Fibroblast of lung (primary cell): ENCODE data around the gene PRC1.

ENCODE experiments used
- EZH2 ChIP-seq: IDR thresholded peaks from 2 replicates; pipeline ENCODE4 v1.5.1; 2012; ENCODE audit warnings: low read length, control low read depth, mild to moderate bottlenecking; ENCODE audit errors: missing control alignments
- TF ChIP-seq, protein P1 (sequence below), 2 donors: IDR thresholded peaks in 1 of 2; conservative IDR thresholded peaks in 1 of 2; 1 replicate in 1 of 2; 2 replicates in 1 of 2; pipeline ENCODE4 v1.5.1; 2011 to 2012; ENCODE audit warnings: low read length in 2 of 2, control low read depth in 1 of 2, inconsistent platforms in 1 of 2, low read depth in 1 of 2, mild to moderate bottlenecking in 1 of 2

- TF ChIP-seq, protein P1, sequence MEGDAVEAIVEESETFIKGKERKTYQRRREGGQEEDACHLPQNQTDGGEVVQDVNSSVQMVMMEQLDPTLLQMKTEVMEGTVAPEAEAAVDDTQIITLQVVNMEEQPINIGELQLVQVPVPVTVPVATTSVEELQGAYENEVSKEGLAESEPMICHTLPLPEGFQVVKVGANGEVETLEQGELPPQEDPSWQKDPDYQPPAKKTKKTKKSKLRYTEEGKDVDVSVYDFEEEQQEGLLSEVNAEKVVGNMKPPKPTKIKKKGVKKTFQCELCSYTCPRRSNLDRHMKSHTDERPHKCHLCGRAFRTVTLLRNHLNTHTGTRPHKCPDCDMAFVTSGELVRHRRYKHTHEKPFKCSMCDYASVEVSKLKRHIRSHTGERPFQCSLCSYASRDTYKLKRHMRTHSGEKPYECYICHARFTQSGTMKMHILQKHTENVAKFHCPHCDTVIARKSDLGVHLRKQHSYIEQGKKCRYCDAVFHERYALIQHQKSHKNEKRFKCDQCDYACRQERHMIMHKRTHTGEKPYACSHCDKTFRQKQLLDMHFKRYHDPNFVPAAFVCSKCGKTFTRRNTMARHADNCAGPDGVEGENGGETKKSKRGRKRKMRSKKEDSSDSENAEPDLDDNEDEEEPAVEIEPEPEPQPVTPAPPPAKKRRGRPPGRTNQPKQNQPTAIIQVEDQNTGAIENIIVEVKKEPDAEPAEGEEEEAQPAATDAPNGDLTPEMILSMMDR (conservative IDR thresholded peaks at IDR 0.05 in 1 of 2, IDR thresholded peaks at IDR 0.05 in 1 of 2; ENCODE audit: low read depth in 1 of 2, low read length in 2 of 2): no peak
- no peak for TF ChIP-seq EZH2
Measured at GRCh38 chr15:90988296-90988695, 6.0 kb downstream of the PRC1 start.
